K562 (cell line): ENCODE results near the gene KDM2B. TPM values are rescaled to one million over a fixed set of nuclear protein-coding genes. Genes with fewer than 3 reads are reported as not detected.

ENCODE experiments used
- ATAC-seq: fragments of 200-7000 bp; cut with Tn5 transposase; 3 replicates; pipeline ENCODE4 v1.9.1; 2020; ENCODE audit warnings: moderate library complexity
- BruUV-seq: library from RNA; stranded (reverse); fragments of 400-500 nt; replicated peaks from 2 replicates; lab custom pipeline; 2021; lab: Mats Ljungman, UMichigan
- CTCF ChIA-PET: fragments of 300-600 bp; formaldehyde crosslinking; extraction: SDS; loops from one replicate; lab custom pipeline; 2021; ENCODE audit warnings: low intra/inter-chr PET ratio; lab: Yijun Ruan, JAX
- POLR2A ChIA-PET: fragments of 300-600, 350-650 bp; sonication (Branson Sonifier 250); formaldehyde crosslinking; extraction: SDS; loops from one replicate; lab custom pipeline; 2021; ENCODE audit warnings: antibody characterized with exemption, inconsistent platforms; lab: Yijun Ruan, JAX
- DNase-seq, 4 experiments: peaks; one replicate each; pipeline versions ENCODE4 v3.0.0 to v3.0.0-alpha.2; 2011 to 2018; ENCODE audit warnings: low spot score in 3 of 4, mixed read lengths in 3 of 4; ENCODE audit errors: extremely low read depth in 1 of 4
- FAIRE-seq: peaks from 2 replicates; lab custom pipeline; 2011; peaks lifted over from hg19 to GRCh38; lab: Jason Lieb, UNC
- H2AFZ ChIP-seq: 2 replicates; pipeline ENCODE4 v1.6.0; 2011; ENCODE audit warnings: low read depth, low read length, control low read depth, inconsistent platforms
- H3K27ac ChIP-seq: fragments of 200-600 bp; 3 replicates; pipeline ENCODE4 v1.8.0; 2011; ENCODE audit warnings: low read depth, mild to moderate bottlenecking, control low read depth, inconsistent platforms, low read length, moderate library complexity, mixed read lengths; ENCODE audit errors: extremely low read depth
- H3K27me3 ChIP-seq, 2 experiments: fragments of 300-600 bp in 1 of 2; 2 replicates in 1 of 2; 3 replicates in 1 of 2; pipeline versions ENCODE4 v1.6.0 to v1.8.0; 2011; ENCODE audit warnings: inconsistent platforms in 2 of 2, low read length in 2 of 2, mild to moderate bottlenecking in 1 of 2, mixed read lengths in 1 of 2, moderate library complexity in 1 of 2; ENCODE audit not compliant: control insufficient read depth in 2 of 2, insufficient read depth in 2 of 2
- H3K36me3 ChIP-seq: fragments of 300-600 bp; 3 replicates; pipeline ENCODE4 v1.8.0; 2011; ENCODE audit warnings: mild to moderate bottlenecking, low read length, inconsistent platforms; ENCODE audit not compliant: control insufficient read depth, insufficient read depth
- H3K4me1 ChIP-seq, 2 experiments: fragments of 200-600 bp in 1 of 2; replicated peaks in 1 of 2; 2 replicates in 1 of 2; 3 replicates in 1 of 2; pipeline versions ENCODE4 v1.5.1 to v1.8.0; 2011; ENCODE audit warnings: inconsistent platforms in 2 of 2, low read length in 2 of 2, mild to moderate bottlenecking in 1 of 2, mixed read lengths in 1 of 2, moderate library complexity in 1 of 2; ENCODE audit not compliant: control insufficient read depth in 2 of 2, insufficient read depth in 2 of 2
- H3K4me2 ChIP-seq: 2 replicates; pipeline ENCODE4 v1.6.1; 2011; ENCODE audit warnings: low read length, control low read depth, inconsistent platforms, mixed read lengths; ENCODE audit not compliant: insufficient read depth
- H3K4me3 ChIP-seq: fragments of 200-600 bp; sonication (generic), shearing (Covaris generic); 2 replicates; pipeline ENCODE4 v1.5.1; 2016; ENCODE audit warnings: control low read depth, inconsistent platforms
- H3K79me2 ChIP-seq: fragments of 200-600 bp; 3 replicates; pipeline ENCODE4 v1.8.0; 2011; ENCODE audit warnings: low read length, inconsistent platforms; ENCODE audit not compliant: control insufficient read depth, insufficient read depth
- H3K9ac ChIP-seq, 2 experiments: 2 replicates each; pipeline versions ENCODE4 v1.6.0 to v1.6.1; 2011; ENCODE audit warnings: low read depth in 2 of 2, low read length in 2 of 2, control low read depth in 1 of 2, inconsistent platforms in 1 of 2, mild to moderate bottlenecking in 1 of 2, mixed read lengths in 1 of 2; ENCODE audit not compliant: insufficient read depth in 1 of 2
- H3K9me1 ChIP-seq: one replicate; pipeline ENCODE4 v1.6.0; 2011; ENCODE audit warnings: inconsistent platforms, mild to moderate bottlenecking, low read length, moderate library complexity; ENCODE audit not compliant: control insufficient read depth, insufficient read depth
- H3K9me3 ChIP-seq: replicated peaks from 2 replicates; pipeline ENCODE4 v1.5.1; 2011; ENCODE audit warnings: low read depth, low read length, inconsistent platforms; ENCODE audit not compliant: control insufficient read depth, insufficient read depth
- H4K20me1 ChIP-seq: replicated peaks from 2 replicates; pipeline ENCODE4 v1.6.1; 2011; ENCODE audit warnings: low read length, inconsistent platforms, mixed read lengths; ENCODE audit not compliant: control insufficient read depth, insufficient read depth
- FOXP4 ChIP-seq: sonication (generic); formaldehyde crosslinking; IDR thresholded peaks from 2 replicates; pipeline ENCODE4 v1.8.0; 2022; ENCODE audit warnings: mild to moderate bottlenecking, missing genetic modification reagents, borderline replicate concordance
- HNRNPK ChIP-seq: fragments of 200-400 bp; formaldehyde crosslinking; IDR thresholded peaks from one replicate; pipeline ENCODE4 v1.6.1; 2018; ENCODE audit warnings: mild to moderate bottlenecking, low read depth, low read length; ENCODE audit not compliant: poor library complexity, severe bottlenecking
- KLF1 ChIP-seq: fragments of 450-650 bp; IDR thresholded peaks from 2 replicates; pipeline ENCODE4 v1.6.1; 2016; ENCODE audit warnings: missing genetic modification characterization, missing compliant biosample characterization
- MAFK ChIP-seq: IDR thresholded peaks from 2 replicates; pipeline ENCODE4 v1.6.1; 2011; ENCODE audit warnings: low read length, improper control_type of control experiment
- MECOM ChIP-seq: fragments of 250-450 bp; sonication (Bioruptor Pico); IDR thresholded peaks from 2 replicates; pipeline ENCODE4 v1.8.0; 2022; ENCODE audit warnings: inconsistent platforms
- TSC22D4 ChIP-seq: fragments of 450-650 bp; IDR thresholded peaks from 2 replicates; pipeline ENCODE4 v1.6.1; 2016; ENCODE audit warnings: missing genetic modification characterization, missing biosample characterization, control low read depth
- WHSC1 ChIP-seq: IDR thresholded peaks from one replicate; pipeline ENCODE4 v1.6.1; 2012; ENCODE audit warnings: low read length, control low read depth, inconsistent platforms
- ZBED1 ChIP-seq: IDR thresholded peaks from 2 replicates; pipeline ENCODE4 v1.6.1; 2014
- ZNF277 ChIP-seq: fragments of 250-450 bp; sonication (Bioruptor Pico); IDR thresholded peaks from 2 replicates; pipeline ENCODE4 v1.8.0; 2022; ENCODE audit warnings: inconsistent platforms, mild to moderate bottlenecking, moderate library complexity, borderline replicate concordance
- ZNF318 ChIP-seq, 2 experiments: fragments of 450-650 bp; IDR thresholded peaks; 2 replicates each; pipeline ENCODE4 v1.6.1; 2016; ENCODE audit warnings: mild to moderate bottlenecking in 2 of 2, borderline replicate concordance in 1 of 2, low read depth in 1 of 2, moderate library complexity in 1 of 2
- ZNF41 ChIP-seq: fragments of 250-450 bp; sonication (Bioruptor Pico); conservative IDR thresholded peaks from 2 replicates; pipeline ENCODE4 v1.4.0; 2020; ENCODE audit warnings: mild to moderate bottlenecking
- ZNF507 ChIP-seq: conservative IDR thresholded peaks from 2 replicates; pipeline ENCODE4 v1.6.1; 2017; ENCODE audit warnings: missing genetic modification characterization, missing compliant biosample characterization
- WGBS: fragments of 100-300 bp; shearing (Covaris generic); methylation state at CpG from one replicate; pipeline ENCODE4 v1.1.6; 2016; ENCODE audit warnings: low coverage, mixed read lengths; ENCODE audit not compliant: insufficient coverage; ENCODE audit errors: missing lambda C conversion rate; 5-methylcytosine and 5-hydroxymethylcytosine counted together
- in situ Hi-C: fragments of 300-500 bp; cut with MboI; formaldehyde crosslinking; loops from 4 replicates; pipeline ENCODE4 v1.15.0; 2018; ENCODE audit warnings: inconsistent platforms, mixed read lengths
- intact Hi-C: fragments of 100-400 bp; cut with micrococcal nuclease; formaldehyde crosslinking; loops from 2 replicates; pipeline ENCODE4 v1.14.2; 2022
- polyA plus RNA-seq, 8 experiments: library from polyadenylated mRNA; depleted of rRNA in 4 of 8; stranded (reverse) in 5 of 8; unstranded in 3 of 8; fragments of >200 nt; fragmentation: Nextera tagmentation in 2 of 8; fragmentation: Illumina TruSeq in 1 of 8; extraction: Ambion mirVana in 2 of 8; extraction: Trizol in 1 of 8; gene quantifications; 2 replicates each; pipeline versions ENCODE4 v1.2.1 to v1.2.3, GENCODE V29; 2011 to 2014; ENCODE audit warnings: inconsistent platforms in 1 of 8, missing spikeins in 1 of 8
- total RNA-seq, 7 experiments: library from RNA; depleted of rRNA in 6 of 7; stranded (reverse); fragments of >200 nt in 6 of 7; fragmentation: Illumina TruSeq in 2 of 7; extraction: Trizol in 2 of 7; gene quantifications; 2 replicates each; pipeline versions ENCODE4 v1.2.1 to v1.2.3, GENCODE V29; 2011 to 2021; ENCODE audit warnings: low replicate concordance in 1 of 7

KDM2B gene
- total and polyA plus RNA-seq, 9 of the 15 experiments (the other 6 are each of a cell fraction or from before 2014, with no cell fraction given), result 7.4 to 50.5 (median 22.5) TPM

GRCh38 chr12:121518656-121519055 lies 62.2 kb downstream of the KDM2B start:
- ATAC-seq (no peak), FAIRE-seq (no peak), DNase-seq (no peak)
- H3K4me2 ChIP-seq, result no peak overlapping the region
- 69% methylated on average over 10 of the region's 10 CpGs for whole genome bisulfite sequencing
- no peak overlapping the region for H3K4me3 ChIP-seq
- in situ Hi-C loops, result no loop called here
- H3K4me1 ChIP-seq, result peaks cover 9 to 37% of the 10 kb centered on the region in 2 experiments; a peak in 4 of 5 replicates
- no TSS peak for BruUV-seq
- H3K9me3 ChIP-seq, result no peaks in the 10 kb centered on the region
- intact Hi-C loops, result no loop called here
- H3K79me2 ChIP-seq, result no peaks in the 10 kb centered on the region
- ChIA-PET CTCF (no interaction called here), POLR2A (no interaction called here)
- peaks cover under 1% of the 10 kb centered on the region for H4K20me1 ChIP-seq
- no peak overlapping the region for H3K27ac ChIP-seq
- H3K9ac ChIP-seq, result no peak overlapping the region
- no peaks in the 10 kb centered on the region for H3K27me3 ChIP-seq
- H3K36me3 ChIP-seq, result no peaks in the 10 kb centered on the region
- H2AFZ ChIP-seq, result no peak overlapping the region
- H3K9me1 ChIP-seq, result no peaks in the 10 kb centered on the region
- no peak for TF ChIP-seq MECOM (CRISPR knock-in tag)
- no peak for TF ChIP-seq HNRNPK
- no peak for TF ChIP-seq ZNF318 (IDR thresholded peaks at IDR 0.05; ENCODE audit: borderline replicate concordance in 1 of 2, low read depth in 1 of 2)
- TF ChIP-seq FOXP4 (CRISPR knock-in tag), result no peak
- no peak for TF ChIP-seq TSC22D4 (tag)
- TF ChIP-seq ZNF507 (tag), result no peak
- no peak for TF ChIP-seq KLF1 (tag)
- TF ChIP-seq ZBED1, result no peak
- TF ChIP-seq WHSC1, result no peak
- no peak for TF ChIP-seq ZNF277
- TF ChIP-seq MAFK, result no peak
- TF ChIP-seq ZNF41 (CRISPR knock-in tag), result no peak
